ENCODE results near the gene MYH9.

The MYH9 gene

GRCh38 chr22:36385491-36386350 is 2.0 kb downstream of the MYH9 start:
- no peak for DNase-seq

- peak in 1 of 2 donors; percentile 43 for DNase-seq
These were observed 2.8 kb downstream of the MYH9 start for GRCh38 chr22:36384766-36385481.

- DNase-seq = no peak
These were observed 4.6 kb downstream of the MYH9 start for GRCh38 chr22:36383110-36383581.

- DNase-seq = no peak
These were observed 6.1 kb downstream of the MYH9 start for GRCh38 chr22:36381513-36382128.

- no peak for DNase-seq
These were observed 8.0 kb downstream of the MYH9 start for GRCh38 chr22:36379593-36380361.

- DNase-seq = no peak
These were observed 8.9 kb downstream of the MYH9 start for GRCh38 chr22:36378869-36379217.

GRCh38 chr22:36378080-36378868 is 9.5 kb downstream of the MYH9 start:
- DNase-seq = no peak

GRCh38 chr22:36377022-36377631 is 10.6 kb downstream of the MYH9 start:
- DNase-seq = no peak

- no peak for DNase-seq
These were observed 11.5 kb downstream of the MYH9 start for GRCh38 chr22:36376265-36376664.

- no peak for DNase-seq
These were observed 12.4 kb downstream of the MYH9 start for GRCh38 chr22:36375071-36375980.

GRCh38 chr22:36374603-36375024 is 13.2 kb downstream of the MYH9 start:
- no peak for DNase-seq

GRCh38 chr22:36373258-36373579 is 14.5 kb downstream of the MYH9 start:
- DNase-seq = peak; percentile 63

GRCh38 chr22:36371920-36372319 is 15.8 kb downstream of the MYH9 start:
- no peak for DNase-seq

GRCh38 chr22:36369922-36370791 is 17.6 kb downstream of the MYH9 start:
- DNase-seq = peak; percentile 48 to 66

- no peak for DNase-seq
These were observed 18.5 kb downstream of the MYH9 start for GRCh38 chr22:36369004-36369921.

GRCh38 chr22:36368359-36368983 is 19.3 kb downstream of the MYH9 start:
- no peak for DNase-seq

GRCh38 chr22:36367479-36367878 is 20.3 kb downstream of the MYH9 start:
- no peak for DNase-seq

- no peak for DNase-seq
These were observed 20.7 kb downstream of the MYH9 start for GRCh38 chr22:36367066-36367465.
